H7 (cell line): ENCODE measurements around the gene NRROS. TPM values are rescaled to one million over a fixed set of nuclear protein-coding genes. Genes with fewer than 3 reads are reported as not detected.
"Not testable (repeated sequence)": the region's sequence is repeated elsewhere in the genome, so short reads cannot be mapped to it uniquely, and the experiment has no call there.

ENCODE experiments used
- DNase-seq: peaks from one replicate; pipeline ENCODE4 v3.0.0; 2012
- H3K27me3 ChIP-seq: 2 replicates; pipeline ENCODE4 v1.6.0; 2011; ENCODE audit warnings: mild to moderate bottlenecking, low read length; ENCODE audit not compliant: control insufficient read depth, insufficient read depth
- H3K36me3 ChIP-seq: replicated peaks from 2 replicates; pipeline ENCODE4 v1.5.1; 2011; ENCODE audit warnings: low read length; ENCODE audit not compliant: control insufficient read depth, insufficient read depth
- H3K4me3 ChIP-seq: 2 replicates; pipeline ENCODE4 v1.5.1; 2011; ENCODE audit warnings: low read depth, mild to moderate bottlenecking, control low read depth, low read length, moderate library complexity; ENCODE audit not compliant: insufficient read depth
- total RNA-seq: library from RNA; depleted of rRNA; stranded (reverse); fragments of >200 nt; shearing (Covaris generic); gene quantifications from 2 replicates; pipeline ENCODE4 v1.2.3, GENCODE V29; 2014; rRNA removed

NRROS gene
- total RNA-seq = 5.3 and 5.7 TPM in 2 replicates

DNA sequence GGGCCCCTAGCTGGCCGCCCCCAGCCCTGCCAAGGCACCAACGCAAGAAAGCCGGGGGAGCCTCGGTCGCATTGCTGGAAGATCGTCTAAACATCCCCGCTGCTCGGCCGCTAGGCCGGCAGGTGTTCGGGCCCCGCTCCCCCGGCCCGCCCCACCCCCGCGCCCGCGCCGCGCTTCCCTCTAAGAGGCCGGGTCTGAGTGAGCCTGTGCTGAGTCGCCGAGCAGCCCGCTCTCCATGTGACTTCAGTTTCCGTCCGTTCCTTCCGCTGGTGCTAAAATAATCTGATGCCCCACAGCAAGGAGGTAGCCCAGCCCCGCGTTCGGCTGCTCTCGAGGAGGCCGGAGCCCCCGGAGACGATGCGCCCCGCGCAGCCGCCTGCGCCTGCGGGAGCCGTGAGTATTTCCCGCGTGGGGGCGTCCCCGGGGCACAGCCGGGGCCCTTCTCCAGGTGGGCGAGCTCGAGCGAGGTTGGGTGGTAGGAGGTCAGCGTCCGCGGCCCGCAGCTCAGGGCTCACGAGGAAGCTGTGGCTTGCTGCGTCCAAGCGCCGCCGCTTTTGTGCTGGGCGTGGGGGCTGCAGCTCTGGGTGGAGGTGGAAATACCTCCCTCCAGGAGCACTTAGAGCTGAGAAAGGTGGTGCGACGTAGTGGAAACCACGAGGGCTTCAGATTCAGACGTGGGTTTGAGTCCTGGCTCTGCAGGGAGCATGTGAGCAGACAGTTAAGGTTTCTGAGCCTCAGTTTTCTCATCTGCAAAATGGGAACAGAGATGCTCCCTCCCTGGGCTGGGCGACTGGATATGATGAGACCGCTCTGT, at the start of gene NRROS:
NRROS (plus strand) TSS at position 212 of the 814 bp plus-strand sequence. CDS start 14,846 bp downstream, outside the sequence.
- Histone ChIP-seq H3K36me3 (no peaks in the 10 kb centered on the region), H3K27me3 (peaks cover 11% of the 10 kb centered on the region), H3K4me3 (peak within 1 kb of the TSS; percentile 46)
- peak; percentile 90 for DNase-seq

- no peaks in the 10 kb centered on the region for H3K27me3 ChIP-seq
These were observed 49.2 kb upstream of the NRROS start for GRCh38 chr3:196590279-196590678.

GRCh38 chr3:196596355-196596754, 43.1 kb upstream of the NRROS start:
- no peaks in the 10 kb centered on the region for H3K36me3 ChIP-seq
- peak; percentile 54 for DNase-seq
- H3K4me3 ChIP-seq = no peak overlapping the region
- no peaks in the 10 kb centered on the region for H3K27me3 ChIP-seq

More at GRCh38 chr3:196590279-196590678, 49.2 kb upstream of the NRROS start:
- no peaks in the 10 kb centered on the region for H3K36me3 ChIP-seq
- H3K4me3 ChIP-seq = no peak overlapping the region
- no peak for DNase-seq

- not testable (repeated sequence) for DNase-seq, H3K27me3 ChIP-seq, H3K4me3 ChIP-seq, H3K36me3 ChIP-seq
These were observed 41.3 kb upstream of the NRROS start for GRCh38 chr3:196597971-196598733.

- DNase-seq = no peak
- Histone ChIP-seq H3K4me3 (no peak overlapping the region), H3K27me3 (no peaks in the 10 kb centered on the region), H3K36me3 (no peaks in the 10 kb centered on the region)
These were observed 39.8 kb upstream of the NRROS start for GRCh38 chr3:196599734-196600128.

DNA sequence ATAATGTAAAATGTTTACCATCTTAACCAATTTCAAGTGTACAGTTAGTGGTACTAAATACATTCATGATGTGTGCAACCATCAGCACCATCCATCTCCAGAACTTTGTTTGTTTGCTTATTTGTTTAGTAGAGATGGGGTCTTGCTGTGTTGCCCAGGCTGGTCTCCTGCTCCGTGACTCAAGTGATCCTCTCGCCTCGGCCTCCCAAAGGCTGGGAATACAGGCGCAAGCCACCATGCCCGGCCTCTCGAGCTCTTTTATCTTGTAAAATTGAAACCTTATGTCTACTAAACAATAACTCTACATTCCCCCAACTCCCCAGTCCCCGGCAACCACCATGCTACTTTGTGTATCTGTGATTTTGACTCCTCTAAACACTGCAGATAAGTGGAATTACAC, 39.1 kb upstream of the NRROS start:
- Histone ChIP-seq H3K27me3 (no peaks in the 10 kb centered on the region), H3K4me3 (no peak overlapping the region), H3K36me3 (no peaks in the 10 kb centered on the region)
- no peak for DNase-seq

- no peak for DNase-seq
- Histone ChIP-seq H3K36me3 (no peaks in the 10 kb centered on the region), H3K4me3 (no peak overlapping the region), H3K27me3 (no peaks in the 10 kb centered on the region)
These were observed 36.8 kb upstream of the NRROS start for GRCh38 chr3:196602673-196603072.

DNA sequence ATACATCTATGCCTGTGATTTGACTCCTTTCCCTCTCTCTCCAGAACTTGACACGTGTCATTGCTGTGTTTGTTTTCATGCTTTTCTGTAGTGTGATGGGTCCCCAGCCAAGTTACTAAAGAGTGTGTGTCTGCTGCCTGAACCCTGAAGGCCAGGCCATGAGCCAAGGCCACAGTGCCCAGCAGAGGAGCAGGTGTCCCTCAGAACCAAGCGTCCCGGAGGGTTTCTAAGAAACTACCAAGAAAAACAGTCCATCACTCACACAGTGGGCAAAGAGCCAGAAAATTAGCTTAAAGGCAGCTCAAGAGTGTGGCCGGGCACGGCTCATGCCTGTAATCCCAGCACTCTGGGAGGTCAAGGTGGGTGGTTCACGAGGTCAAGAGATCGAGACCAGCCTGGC, 35.8 kb upstream of the NRROS start:
- H3K27me3 ChIP-seq = no peaks in the 10 kb centered on the region
- H3K36me3 ChIP-seq = no peaks in the 10 kb centered on the region
- DNase-seq = no peak
- no peak overlapping the region for H3K4me3 ChIP-seq

GRCh38 chr3:196604548-196604947, 34.9 kb upstream of the NRROS start:
- no peaks in the 10 kb centered on the region for H3K36me3 ChIP-seq
- no peak for DNase-seq

DNA sequence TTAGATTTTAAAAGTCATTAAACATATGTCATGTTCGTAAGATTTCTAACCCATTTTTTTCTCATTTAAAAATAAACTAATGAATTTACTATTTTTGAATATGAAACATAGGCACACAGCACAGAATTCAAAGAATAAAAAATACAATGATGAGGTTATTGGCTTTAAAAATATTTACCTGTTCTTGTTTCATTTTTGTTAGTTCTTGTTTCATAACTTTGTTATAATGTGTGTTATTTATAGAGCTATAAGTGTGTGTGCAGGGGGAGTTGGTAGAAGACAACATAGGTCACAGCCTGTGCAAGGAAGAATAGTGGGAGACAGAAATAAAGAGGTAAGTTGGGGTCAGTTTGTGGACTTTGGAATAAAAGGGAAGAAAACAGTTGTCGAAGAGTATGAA, 30.8 kb upstream of the NRROS start:
- no peak for DNase-seq

More at GRCh38 chr3:196604548-196604947, 34.9 kb upstream of the NRROS start:
- Histone ChIP-seq H3K4me3 (no peak overlapping the region), H3K27me3 (no peaks in the 10 kb centered on the region)

GRCh38 chr3:196609343-196609775, 30.1 kb upstream of the NRROS start:
- Histone ChIP-seq H3K4me3 (no peak overlapping the region), H3K27me3 (no peaks in the 10 kb centered on the region), H3K36me3 (no peaks in the 10 kb centered on the region)
- DNase-seq = peak; percentile 95

More for the DNA sequence above, 30.8 kb upstream of the NRROS start:
- Histone ChIP-seq H3K36me3 (no peaks in the 10 kb centered on the region), H3K27me3 (no peaks in the 10 kb centered on the region), H3K4me3 (no peak overlapping the region)

- Histone ChIP-seq H3K36me3 (no peaks in the 10 kb centered on the region), H3K4me3 (no peak overlapping the region), H3K27me3 (no peaks in the 10 kb centered on the region)
- DNase-seq = no peak
These were observed 29.5 kb upstream of the NRROS start for GRCh38 chr3:196609805-196610515.

DNA sequence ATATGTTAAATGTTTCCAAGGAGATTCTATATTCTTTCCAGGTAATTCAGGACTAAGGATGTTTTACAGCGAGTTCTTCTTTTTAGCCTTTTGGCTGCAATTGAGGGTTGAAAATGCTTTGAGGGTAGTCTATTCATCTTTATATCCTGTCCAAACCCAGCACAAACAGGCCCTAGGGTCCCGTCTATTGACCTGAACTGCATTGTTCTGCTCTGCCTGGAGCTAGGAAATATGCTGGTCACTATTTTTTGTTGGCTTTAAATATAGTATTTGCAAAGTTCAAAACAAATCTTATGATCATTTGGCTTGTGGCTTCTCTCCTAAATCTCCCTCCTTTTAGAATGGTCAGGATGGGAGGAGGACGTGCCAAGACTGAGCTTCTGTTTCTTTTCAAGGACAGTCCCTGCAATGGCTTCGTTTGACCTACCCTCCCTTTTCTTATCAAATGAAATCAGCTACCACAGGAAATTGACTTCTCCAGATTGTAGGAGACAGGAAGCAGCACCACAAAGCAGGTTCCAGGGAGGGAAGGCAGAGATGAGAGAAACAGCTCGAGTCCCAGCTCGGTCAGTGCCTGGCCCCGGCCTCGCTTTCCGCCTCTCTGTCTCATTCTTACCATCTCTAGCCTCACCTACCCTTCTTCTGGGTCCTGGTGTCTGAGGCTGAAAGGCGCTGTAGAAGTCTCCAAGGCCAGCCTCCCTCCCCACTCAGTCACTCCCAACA, 27.6 kb upstream of the NRROS start:
- DNase-seq = no peak
- no peaks in the 10 kb centered on the region for H3K36me3 ChIP-seq
- no peaks in the 10 kb centered on the region for H3K27me3 ChIP-seq
- no peak overlapping the region for H3K4me3 ChIP-seq

DNA sequence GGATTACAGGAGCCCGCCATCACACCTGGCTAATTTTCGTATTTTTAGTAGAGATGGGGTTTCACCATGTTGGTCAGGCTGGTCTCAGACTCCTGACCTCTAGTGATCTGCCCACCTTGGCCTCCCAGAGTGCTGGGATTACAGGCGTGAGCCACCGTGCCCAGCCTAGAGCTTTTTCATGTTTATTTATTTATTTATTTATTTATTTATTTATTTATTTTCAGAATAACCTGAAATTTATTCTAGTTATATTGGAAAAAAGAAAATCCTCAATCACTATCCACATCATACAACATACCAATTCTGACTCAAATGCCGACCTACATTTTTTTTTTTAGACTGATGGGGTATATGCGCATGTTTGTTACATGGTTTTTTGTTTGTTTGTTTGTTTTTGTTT, 24.3 kb upstream of the NRROS start:
- not testable (repeated sequence) for H3K4me3 ChIP-seq, H3K27me3 ChIP-seq, DNase-seq, H3K36me3 ChIP-seq
